DMS79 treated with DMSO at 0.1 percent for 48 hours (cell line): Measurements from ENCODE around the gene CENPM.

Source experiments
- DNase-seq: peaks from one replicate; lab custom pipeline; 2025; lab: John Stamatoyannopoulos, UW

Gene CENPM

GRCh38 chr22:41931701-41932269 is 15.2 kb downstream of the CENPM start:
- no peak for DNase-seq

GRCh38 chr22:41929418-41929810 is 17.5 kb downstream of the CENPM start:
- no peak for DNase-seq

GRCh38 chr22:41928593-41929417 is 18.1 kb downstream of the CENPM start:
- DNase-seq: no peak

GRCh38 chr22:41927813-41928212 is 19.1 kb downstream of the CENPM start:
- DNase-seq: no peak

- peak; percentile 27 for DNase-seq
Observed at GRCh38 chr22:41925783-41926460, 21.0 kb downstream of the CENPM start.

- DNase-seq: no peak
Observed at GRCh38 chr22:41923595-41924276, 23.2 kb downstream of the CENPM start.

- DNase-seq: no peak
Observed at GRCh38 chr22:41922940-41923594, 23.9 kb downstream of the CENPM start.

- DNase-seq: no peak
Observed at GRCh38 chr22:41922328-41922727, 24.6 kb downstream of the CENPM start.

GRCh38 chr22:41920271-41920976 is 26.5 kb downstream of the CENPM start:
- no peak for DNase-seq

GRCh38 chr22:41919357-41920224 is 27.4 kb downstream of the CENPM start:
- DNase-seq: no peak

- peak; percentile 19 for DNase-seq
Observed at GRCh38 chr22:41917903-41918791, 28.8 kb downstream of the CENPM start.

GRCh38 chr22:41917375-41917902 is 29.5 kb downstream of the CENPM start:
- peak; percentile 20 for DNase-seq

- DNase-seq: no peak
Observed at GRCh38 chr22:41916745-41917358, 30.1 kb downstream of the CENPM start.

- DNase-seq: no peak
Observed at GRCh38 chr22:41915786-41916493, 31.0 kb downstream of the CENPM start.

GRCh38 chr22:41915035-41915785 is 31.7 kb downstream of the CENPM start, which contains the start of gene SHISA8:
SHISA8 (minus strand) TSS chr22:41915074; CDS start chr22:41914667, 407 bp downstream.
- DNase-seq: no peak

- DNase-seq: no peak
Observed at GRCh38 chr22:41914611-41915034, 32.3 kb downstream of the CENPM start.
